HG03095 (cell line): ENCODE measurements around the gene NUP62.

ENCODE experiments used
- ATAC-seq: cut with Tn5 transposase; IDR thresholded peaks from one replicate; pipeline ENCODE4 v1.9.1; 2021; ENCODE audit warnings: moderate library complexity; ENCODE audit not compliant: unreplicated experiment

The NUP62 gene

DNA sequence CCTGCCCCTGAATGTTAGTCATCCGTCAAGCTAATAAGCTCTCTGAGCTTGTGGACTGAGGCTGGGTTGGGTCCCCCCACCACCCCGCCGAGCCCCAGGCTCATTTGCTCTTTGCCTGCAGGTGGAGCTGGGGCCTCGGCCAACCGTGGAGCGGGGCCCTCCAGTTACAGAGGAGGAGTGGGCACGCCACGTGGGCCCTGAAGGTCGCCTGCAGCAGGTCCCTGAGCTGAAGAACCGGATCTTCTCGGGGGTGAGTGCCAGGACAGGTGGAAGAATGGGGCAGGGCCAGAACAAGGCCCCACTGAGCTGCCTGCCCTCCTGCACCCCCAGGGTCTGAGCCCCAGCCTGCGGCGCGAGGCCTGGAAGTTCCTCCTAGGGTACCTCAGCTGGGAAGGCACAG lies 46.7 kb downstream of the NUP62 start:
- no peak for ATAC-seq

DNA sequence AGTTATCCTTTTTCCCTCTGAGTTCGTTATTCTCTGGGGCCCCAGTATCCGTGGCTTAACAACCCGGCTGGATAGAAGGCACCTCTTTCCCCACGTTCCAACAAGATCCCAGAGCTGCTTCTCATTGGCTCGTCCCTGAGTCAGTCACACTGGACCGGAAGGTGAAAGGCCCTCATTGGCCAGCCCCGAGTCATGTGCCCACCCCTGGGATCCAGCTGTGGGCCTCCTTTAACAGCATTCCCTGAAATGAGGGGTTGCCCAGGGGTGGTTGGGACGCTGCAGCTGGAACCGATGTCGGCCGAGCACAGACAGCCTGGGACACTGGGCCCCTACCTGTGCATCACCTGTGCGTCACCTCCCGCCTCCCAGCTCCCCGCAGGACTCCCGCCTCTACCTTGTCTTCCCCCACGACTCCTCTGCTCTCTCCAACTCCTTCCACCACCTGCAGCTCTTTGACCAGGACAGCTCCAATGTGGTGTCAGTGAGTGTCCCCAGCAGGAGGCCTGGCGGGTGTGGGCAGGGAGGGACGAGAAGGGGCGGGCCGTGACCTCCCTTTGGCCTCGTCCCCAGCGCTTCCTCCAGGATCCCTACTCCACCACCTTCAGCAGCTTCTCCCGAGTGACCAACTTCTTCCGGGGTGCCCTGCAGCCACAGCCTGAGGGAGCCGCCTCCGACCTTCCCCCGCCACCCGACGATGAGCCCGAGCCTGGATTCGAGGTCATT lies 47.5 kb downstream of the NUP62 start:
- ATAC-seq = no peak

DNA sequence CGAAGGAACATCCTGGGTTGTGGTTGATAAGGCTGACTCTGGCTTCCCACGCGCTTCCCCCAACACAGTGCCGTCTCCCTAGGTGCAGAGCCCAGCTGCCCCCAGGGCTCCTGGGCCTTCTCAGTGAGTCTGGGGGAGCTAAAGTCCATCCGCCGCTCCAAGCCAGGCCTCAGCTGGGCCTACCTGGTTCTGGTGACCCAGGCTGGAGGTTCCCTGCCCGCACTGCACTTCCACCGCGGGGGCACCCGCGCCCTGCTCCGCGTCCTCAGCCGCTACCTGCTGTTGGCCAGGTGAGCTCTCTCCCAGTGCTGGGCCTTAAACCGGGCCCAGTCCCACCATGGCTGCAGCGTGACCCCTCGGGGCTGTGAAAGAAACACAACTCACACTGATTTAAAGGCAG lies 48.1 kb downstream of the NUP62 start:
- ATAC-seq = no peak

DNA sequence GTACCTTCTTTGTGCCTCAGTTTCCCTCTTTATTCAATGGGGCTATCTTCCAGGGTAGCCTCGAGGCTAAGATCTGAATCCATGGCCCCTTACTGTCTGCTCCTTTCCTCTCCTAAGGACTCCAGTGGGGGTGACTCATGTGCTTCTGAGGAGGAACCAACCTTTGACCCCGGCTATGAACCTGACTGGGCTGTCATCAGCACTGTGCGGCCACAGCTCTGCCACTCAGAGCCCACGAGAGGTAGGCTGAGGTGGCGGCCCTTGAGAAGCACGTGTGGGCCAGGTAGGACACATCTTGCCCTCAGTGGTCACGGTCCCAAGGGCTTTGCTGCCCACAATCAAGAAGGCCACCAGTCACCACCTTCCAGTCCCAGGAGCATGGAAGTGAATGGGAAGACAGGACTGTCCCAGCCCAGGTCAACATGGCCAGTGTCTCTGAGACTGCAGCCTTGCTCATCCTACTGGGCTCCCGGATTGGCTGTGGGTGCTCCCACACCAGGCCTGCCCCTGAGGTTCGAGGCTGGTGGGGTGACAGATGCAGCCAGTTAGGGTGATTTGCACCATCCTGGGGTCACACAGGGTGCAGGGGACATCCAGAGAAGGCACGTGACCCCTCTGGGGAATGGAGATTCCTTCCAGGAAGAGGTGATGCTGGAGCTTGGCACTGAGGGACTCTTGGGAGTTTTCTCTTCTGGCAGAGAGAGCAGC lies 49.0 kb downstream of the NUP62 start:
- ATAC-seq = no peak

DNA sequence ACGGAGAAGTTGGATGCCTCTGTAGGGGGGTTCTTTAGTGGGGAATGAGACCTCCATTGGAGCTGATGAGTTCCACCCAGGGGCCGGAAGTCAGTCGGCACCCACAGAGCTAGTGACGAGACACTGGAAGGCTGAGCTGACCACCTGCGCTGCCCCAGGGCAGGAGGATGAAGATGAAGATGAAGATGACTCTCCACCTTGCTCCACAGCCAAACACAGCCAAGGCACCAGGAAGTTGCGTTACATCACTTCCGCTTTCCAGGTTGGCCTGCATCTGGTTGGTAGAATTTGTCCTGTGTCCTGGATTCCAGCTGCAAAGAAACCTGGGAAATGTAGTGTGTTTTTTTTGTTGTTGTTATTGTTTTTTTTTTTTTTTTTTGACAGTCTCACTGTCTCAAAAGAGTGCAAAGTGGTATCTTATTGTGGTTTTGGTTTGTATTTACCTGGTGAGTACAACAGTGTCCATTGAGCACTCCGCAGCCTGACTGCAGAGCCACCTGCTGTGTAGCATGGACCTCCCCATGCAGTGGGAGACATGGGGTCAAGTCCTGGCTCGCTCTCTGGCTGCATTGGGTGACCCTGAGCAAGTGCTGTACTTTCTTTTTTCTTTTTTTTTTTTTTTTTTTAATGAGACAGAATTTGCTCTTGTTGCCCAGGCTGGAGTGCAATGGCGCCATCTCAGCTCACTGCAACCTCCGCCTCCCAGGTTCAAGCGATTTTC lies 49.9 kb downstream of the NUP62 start:
- no peak for ATAC-seq

DNA sequence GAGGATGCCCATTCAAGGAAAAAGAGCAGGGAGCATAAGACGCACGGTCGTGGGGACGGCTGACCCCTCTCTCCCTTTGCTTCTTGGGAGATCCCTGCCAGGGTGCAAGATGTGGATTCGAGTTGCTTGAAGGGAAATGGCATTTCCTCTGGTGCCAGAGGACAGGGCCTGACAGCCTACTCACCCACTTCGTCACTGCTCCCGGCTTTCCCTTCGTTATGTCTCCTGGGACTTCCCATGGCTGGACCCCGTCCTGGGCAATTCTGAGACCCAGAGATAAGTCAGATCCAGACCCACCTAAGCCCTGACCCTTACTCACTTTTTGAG lies 50.6 kb downstream of the NUP62 start:
- ATAC-seq = no peak

DNA sequence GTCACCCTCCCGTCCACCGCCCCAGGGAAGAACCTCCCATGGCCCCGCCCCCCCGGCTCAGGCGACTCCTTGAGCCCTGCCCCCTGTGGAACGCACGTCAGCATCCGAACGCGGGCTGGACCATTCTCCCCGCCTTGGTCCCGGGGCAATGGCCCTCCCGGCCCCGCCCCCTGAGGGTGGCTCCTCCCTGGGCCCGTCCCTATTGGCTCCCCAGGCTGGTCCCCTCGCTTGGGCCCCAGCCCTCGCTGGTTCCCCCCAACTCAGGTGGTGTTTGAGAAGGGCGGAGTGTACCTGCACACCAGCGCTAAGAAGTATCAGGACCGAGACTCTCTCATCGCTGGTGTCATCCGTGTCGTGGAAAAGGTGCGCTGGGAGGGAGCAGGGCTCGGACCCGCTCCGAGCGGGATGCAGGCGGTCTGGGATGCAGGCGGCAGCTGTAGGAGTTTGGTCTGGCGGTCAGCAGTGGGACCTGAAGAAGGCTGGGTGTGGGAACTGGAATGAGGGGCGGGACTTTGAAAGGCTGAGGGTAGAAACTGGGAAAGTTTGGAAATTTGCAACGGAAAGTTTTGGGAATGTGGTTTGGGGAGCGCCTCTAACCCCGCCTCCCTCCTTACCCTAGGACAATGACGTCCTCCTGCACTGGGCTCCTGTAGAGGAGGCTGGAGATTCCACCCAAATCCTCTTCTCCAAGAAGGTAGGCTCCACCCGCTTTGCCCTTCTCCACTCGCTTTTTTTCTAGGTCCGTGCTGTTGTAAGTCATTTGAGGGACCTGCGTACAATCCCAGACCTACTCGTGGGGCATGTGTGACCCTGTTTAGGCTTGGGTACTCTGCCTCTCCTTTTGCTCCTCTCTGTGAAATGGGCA lies 51.2 kb downstream of the NUP62 start:
- peak; percentile 44 for ATAC-seq

DNA sequence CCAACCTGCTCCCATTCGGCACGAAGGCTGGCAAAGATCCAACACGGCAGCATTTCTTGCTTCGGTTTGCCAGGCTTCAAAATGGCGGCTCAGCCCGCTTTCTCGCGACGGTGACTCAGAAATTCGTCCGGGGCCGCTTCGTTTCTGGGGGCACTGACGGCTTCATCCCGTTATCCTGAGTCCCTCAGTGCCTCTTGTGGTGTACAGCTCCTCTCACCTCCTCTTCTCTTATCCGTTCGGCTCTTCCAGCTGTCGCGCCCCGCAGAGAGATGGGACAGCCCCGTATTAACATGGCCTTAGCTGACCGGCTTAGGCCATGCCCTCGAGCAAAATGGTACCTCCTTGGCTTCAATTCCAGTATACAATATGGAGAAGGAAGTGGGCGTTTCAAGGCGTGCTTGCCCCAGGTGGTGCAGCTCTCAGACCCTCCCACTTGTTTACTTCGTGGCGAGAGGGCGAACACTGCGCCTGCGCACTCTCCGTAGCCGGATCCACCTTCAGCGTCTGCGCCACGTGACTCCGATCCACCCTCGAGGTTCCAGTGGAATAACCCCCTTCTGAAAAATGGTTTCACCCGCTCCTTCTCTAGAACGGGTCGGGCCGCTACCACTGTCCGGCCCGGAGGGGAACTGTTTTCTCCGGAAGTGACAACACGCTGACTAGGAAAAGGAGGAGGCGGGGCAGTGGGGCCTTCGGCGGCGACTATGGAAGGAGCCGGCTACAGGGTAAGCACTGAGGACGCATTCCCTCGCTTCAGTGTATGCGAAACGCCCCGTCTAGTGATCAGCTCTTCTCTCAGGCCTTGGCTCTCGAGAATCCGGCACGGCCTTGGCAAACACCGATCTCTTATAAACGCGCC lies 52.1 kb downstream of the NUP62 start, which contains the start of the genes AKT1S1 and TBC1D17:
Gene AKT1S1 (minus strand): TSS at position 336 of the 859 bp plus-strand sequence. CDS start 4,060 bp downstream, outside the sequence.
Gene TBC1D17 (plus strand): TSS at position 683 of the 859 bp plus-strand sequence. CDS start 22 bp downstream, at position 705.
- peak; percentile 61 for ATAC-seq

DNA sequence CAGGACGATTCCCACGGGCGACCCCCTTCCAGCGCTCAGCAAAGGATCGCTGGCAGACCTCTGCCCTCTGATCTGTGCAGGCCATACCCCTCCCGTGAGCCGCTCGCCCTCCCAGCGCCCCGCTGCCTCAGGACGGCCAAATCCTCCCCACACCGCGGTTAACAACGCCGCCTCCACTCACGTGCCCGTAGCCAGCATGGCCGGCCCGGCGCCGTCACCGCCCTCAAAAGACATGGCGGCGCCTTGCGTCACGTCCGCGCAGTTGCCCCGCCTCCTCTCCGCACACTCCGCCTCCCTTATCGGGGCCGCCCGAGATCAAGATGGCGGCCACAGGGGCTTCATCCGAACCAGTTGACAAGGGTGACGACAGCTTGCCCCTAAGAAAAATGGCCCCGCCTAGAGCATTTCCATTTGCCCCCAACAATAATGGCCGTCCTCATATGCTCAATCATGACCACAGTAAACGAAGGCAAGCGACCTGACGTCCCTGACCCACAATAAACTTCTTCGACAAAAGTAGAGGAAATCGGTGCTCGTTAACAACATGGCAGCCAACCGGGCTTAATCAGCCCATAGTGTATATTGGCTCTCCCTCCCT lies 52.8 kb downstream of the NUP62 start:
- ATAC-seq = peak; percentile 38

DNA sequence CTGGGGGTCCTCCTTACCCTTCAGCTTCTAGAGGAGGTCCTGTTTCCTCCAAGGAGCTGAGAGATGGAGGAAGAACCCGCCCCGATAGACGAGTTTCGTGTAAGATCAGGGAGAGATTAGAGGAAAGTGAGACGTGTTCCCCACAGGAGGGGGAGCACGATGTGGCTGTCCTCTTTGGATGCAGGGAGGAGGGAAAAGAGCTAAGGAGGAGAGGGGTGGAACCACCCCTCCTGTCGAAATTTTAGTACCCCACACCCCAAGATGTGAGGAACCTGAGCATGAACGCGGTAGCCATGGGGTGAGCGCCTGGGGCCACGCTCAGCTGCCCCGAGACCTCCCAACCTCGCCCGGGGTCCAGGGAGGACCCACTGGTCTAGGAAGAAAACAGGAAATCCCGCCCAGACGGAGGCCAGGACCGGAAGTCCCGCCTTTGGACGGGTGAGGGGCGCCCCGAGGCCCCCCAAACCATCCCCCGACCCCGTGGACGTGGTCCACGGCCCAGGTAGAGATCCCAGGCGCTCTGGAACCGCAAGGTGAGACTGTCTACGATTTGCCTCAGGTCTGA lies 53.4 kb downstream of the NUP62 start:
- ATAC-seq = no peak

DNA sequence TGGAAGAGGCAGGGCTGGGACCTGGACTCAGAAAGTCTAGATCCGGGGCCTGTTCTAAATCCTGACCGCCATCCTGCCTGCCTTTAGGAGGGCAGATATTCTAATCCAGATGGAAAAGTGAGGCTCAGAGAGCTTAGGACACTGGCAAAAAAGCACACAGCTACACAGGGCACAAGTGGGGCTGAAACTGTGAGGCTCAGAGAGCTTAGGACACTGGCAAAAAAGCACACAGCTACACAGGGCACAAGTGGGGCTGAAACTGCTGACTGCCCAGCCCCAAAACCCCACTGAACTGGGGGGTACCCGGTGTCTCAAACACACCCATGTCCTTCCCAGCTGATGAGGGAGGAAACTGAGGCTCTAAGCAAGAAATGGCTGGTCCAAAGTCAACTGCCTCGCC lies 54.1 kb downstream of the NUP62 start:
- no peak for ATAC-seq

DNA sequence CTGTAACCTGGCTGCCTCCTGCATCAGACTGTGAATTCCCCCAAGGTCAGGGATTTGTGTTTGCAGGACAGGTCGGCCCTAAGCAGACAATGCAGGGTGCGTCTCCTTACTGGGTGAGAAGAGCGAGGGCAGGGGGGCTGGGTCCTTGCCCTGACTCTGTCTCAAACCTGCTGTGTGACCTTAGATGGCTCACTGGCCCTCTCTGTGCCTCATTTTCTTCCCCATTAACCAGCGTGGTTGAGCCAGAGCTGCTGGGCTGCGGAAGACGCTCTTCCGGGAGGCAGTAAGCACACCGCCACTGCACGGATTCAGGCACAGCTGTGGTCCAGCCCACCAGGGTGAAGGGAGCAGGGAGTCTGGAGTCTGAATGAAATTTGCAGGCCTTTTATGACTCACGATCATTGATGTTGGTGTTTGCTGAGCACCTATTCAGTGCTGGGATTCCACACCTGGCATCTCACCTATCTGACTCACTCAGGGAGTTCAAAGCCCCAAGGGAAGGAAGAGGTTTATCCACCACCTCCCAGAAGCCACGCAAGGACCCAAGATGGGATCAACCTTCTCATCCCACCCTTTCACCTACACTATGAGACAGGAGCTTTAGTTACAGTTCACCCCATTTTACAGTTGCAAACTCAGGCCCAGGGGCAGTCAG lies 54.7 kb downstream of the NUP62 start:
- ATAC-seq = no peak

DNA sequence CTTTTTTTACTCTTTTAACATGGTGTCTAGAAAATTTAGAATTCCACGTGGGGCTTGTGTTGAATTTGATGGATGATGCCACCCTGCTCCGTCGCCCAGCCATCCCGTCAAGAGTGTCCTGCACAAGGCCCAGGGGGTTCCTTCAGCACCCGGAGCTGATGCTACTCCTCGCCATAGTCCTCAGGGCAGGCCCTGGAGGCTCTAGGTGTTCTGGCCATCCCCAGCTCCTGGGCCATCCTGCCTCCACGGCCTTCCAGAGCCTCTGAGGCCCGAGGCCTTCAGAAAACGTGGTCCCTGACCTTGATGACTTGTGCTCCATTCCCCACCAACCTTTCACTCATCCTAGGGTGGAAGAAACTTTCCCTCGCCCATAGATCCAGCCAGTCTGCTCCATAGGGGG lies 55.5 kb downstream of the NUP62 start:
- no peak for ATAC-seq

DNA sequence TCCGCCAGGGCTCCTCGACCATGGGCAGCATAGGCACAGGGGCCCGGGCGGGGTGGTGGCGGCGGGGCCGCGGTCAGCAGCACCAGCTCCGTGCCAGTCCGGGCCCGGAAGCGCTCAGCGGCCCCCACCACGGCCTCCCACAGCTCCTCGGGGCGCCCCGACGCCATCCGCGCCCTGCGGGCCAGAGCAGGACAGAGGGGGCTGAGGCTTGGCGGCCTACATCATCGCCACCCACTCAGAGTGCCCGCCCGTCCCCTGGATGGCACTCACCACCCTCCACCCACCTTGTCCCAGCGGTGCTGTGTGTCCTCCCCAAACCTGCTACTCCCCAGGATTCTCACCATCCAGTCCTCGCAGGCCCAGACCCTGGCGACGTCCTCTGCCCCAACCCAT lies 56.2 kb downstream of the NUP62 start:
- no peak for ATAC-seq

DNA sequence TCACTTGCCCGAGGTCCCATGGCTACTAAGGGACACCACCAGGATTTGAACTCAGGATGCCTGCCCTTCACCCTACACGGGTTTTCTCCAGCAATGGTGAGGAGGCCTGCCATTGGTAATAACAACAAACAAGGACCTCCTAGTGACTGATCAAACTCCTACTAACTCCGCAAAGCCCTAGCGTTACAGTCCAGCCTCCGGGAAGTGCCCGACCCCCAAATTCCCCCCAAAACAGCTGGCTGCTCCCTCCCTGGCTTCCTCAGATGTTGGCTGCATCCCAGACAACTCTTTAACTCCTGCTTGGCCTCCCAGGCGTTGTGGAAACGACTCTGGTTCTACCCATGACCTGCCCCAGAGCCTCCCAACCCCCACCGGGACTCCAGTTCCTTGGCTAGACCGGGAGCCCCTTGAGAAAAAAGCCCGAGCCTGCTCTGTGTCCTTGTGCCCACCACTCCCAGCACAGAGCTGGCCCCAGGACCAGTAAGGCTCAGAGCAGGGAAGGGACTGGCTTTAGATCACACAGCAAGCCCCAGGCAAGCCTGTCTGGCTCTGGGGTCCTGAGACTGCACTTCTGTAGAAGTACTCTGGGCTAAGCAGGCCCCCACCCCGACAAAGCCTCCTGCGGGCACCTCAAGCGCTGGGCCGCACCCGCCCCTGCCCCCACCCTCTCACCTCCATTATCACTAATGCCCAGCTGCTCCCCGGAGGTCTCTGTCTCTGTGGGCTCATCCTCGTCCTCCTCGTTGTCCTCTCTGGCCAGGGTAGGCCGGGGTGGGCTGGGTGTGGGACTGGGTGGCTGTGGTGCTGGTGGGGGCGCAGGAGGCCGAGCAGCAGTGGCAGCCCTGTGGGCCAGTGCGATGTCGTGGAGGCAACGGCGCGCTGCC lies 56.8 kb downstream of the NUP62 start:
- no peak for ATAC-seq

DNA sequence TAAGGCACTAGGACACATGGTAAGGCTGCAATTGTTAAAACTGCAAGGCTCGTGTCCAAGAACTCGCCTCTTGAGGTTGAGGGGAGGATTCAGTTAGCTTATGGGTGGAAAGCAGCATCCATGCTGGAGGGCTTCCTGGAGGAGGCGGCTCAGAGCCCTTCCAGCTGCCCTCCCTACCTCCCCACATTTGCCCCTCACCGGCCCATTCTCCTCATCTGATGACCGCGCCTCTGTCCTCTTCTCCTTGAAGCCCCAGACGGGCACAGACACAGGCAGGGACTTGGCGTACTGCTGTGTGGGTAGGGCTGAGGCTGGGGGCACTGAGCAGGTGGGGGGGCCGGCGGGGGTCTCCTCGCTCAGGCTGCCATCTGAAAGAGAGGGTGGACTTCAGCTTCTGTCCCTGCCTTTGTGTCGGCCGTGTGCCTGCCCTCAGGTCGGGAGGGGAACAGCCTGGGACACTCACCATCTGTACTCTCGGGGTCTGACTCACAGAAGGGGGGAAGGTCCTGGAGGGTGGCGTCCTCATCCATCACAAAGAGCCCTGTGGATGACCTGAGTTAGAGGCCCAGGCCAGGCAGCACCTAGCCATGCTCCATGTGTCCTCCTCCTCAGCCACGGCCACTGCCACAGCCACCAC lies 57.8 kb downstream of the NUP62 start:
- no peak for ATAC-seq

DNA sequence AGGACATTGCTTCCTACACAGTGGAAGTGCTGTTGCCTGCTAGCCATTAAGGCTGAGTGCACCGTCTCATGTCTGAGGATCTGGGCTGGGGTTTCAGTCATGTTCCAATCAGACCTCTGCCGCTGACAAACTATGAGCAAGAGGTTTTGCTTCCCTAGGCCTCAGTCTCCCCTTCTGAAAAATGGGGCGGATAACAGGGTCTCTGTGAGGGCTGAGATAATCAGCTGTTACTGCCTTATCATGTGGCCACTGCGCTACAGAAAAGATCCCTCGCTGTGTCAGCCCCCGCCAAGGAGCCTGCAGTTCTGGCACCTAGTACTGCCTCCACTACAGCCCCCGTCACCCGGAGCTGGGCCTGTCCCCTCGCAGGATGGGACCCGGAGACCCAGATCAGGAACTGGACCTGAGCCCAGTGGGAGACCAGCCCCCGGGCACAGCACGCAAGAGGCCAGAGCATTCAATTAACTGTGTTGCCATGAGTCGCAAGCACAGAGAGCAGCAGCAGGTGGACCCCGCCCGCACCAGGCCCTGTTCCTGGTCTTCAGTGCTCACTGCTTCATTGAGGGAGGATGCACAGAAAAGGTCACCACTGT lies 58.9 kb downstream of the NUP62 start:
- no peak for ATAC-seq
